PC-9 (cell line): ENCODE measurements around the gene ZBTB7C.

Experiments
- CTCF ChIP-seq: fragments of 200-600 bp; sonication (generic); conservative IDR thresholded peaks from 2 replicates; pipeline ENCODE4 v1.6.1; 2017; ENCODE audit warnings: mixed run types, antibody characterized with exemption, mild to moderate bottlenecking, moderate library complexity
- EZH2 ChIP-seq: fragments of 200-600 bp; sonication (generic); IDR thresholded peaks from 2 replicates; pipeline ENCODE4 v1.8.0; 2017; ENCODE audit warnings: antibody characterized with exemption, low read depth

- TF ChIP-seq CTCF = no peak
- TF ChIP-seq EZH2 = no peak
These were observed 15.0 kb downstream of the ZBTB7C start for GRCh38 chr18:48394176-48394575.
